ENCODE data around the gene MRGPRD.

The MRGPRD gene

GRCh38 chr11:68955607-68955958, 25.2 kb downstream of the MRGPRD start:
- no peak for TF ChIP-seq POLR2AphosphoS5 (IDR thresholded peaks at IDR 0.05; ENCODE audit: low read depth, low read length)
- TF ChIP-seq SIN3A (IDR thresholded peaks at IDR 0.05; ENCODE audit: borderline replicate concordance, insufficient read depth, low read length), result no peak
- TF ChIP-seq FOXP2 (optimal IDR thresholded peaks at IDR 0.05; ENCODE audit: borderline replicate concordance, extremely low read depth, extremely low read length, insufficient read depth), result no peak
- TF ChIP-seq, protein P1, sequence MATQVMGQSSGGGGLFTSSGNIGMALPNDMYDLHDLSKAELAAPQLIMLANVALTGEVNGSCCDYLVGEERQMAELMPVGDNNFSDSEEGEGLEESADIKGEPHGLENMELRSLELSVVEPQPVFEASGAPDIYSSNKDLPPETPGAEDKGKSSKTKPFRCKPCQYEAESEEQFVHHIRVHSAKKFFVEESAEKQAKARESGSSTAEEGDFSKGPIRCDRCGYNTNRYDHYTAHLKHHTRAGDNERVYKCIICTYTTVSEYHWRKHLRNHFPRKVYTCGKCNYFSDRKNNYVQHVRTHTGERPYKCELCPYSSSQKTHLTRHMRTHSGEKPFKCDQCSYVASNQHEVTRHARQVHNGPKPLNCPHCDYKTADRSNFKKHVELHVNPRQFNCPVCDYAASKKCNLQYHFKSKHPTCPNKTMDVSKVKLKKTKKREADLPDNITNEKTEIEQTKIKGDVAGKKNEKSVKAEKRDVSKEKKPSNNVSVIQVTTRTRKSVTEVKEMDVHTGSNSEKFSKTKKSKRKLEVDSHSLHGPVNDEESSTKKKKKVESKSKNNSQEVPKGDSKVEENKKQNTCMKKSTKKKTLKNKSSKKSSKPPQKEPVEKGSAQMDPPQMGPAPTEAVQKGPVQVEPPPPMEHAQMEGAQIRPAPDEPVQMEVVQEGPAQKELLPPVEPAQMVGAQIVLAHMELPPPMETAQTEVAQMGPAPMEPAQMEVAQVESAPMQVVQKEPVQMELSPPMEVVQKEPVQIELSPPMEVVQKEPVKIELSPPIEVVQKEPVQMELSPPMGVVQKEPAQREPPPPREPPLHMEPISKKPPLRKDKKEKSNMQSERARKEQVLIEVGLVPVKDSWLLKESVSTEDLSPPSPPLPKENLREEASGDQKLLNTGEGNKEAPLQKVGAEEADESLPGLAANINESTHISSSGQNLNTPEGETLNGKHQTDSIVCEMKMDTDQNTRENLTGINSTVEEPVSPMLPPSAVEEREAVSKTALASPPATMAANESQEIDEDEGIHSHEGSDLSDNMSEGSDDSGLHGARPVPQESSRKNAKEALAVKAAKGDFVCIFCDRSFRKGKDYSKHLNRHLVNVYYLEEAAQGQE (IDR thresholded peaks at IDR 0.05; ENCODE audit: insufficient read depth in 1 of 2, low read depth in 2 of 2, low read length in 2 of 2), result no peak
- no peak for TF ChIP-seq TAF1 (IDR thresholded peaks at IDR 0.05; ENCODE audit: borderline replicate concordance, insufficient read depth, low read length)

DNA sequence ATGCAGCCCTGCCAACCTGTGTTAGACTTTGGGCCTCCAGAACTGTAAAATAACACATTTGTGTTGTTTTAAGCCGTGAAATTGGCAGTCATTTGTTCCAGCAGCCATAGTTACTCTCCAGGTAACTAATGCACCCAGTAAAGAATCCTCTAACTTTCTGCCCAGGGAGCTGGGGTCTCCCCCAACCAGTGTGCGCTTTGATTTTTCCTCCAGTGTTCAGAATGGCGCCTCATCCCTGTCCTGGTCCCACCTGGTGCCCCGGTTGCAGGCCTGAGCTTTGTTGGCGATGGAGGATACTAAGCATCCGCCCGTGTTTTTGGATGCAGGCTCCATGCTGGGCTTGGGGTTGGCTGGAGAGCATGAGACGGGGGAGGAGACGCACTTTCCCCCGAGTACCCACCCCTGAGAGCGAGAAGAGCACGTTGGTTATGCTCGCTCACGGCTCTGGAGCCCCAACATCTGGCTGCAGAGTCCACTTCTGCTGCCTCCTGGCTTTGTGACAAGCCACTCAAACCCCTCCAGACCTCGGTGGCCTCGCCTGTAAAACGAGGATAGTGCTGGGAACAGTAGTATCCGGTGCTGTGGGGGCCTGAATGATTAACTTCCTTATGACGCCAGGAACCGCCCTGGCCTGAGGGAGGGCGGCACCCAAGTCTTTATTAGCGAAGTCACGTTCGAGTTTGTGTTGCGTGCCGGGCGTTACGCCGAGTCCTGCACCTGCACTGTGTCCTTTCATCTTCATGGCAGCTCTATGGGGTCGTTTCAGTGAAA, 25.8 kb downstream of the MRGPRD start:
- TF ChIP-seq TAF1 (IDR thresholded peaks at IDR 0.05; ENCODE audit: borderline replicate concordance, insufficient read depth, low read length) (no peak), SIN3A (IDR thresholded peaks at IDR 0.05; ENCODE audit: borderline replicate concordance, insufficient read depth, low read length) (no peak), FOXP2 (optimal IDR thresholded peaks at IDR 0.05; ENCODE audit: borderline replicate concordance, extremely low read depth, extremely low read length, insufficient read depth) (no peak)
- TF ChIP-seq, protein P1 (IDR thresholded peaks at IDR 0.05; ENCODE audit: insufficient read depth in 1 of 2, low read depth in 2 of 2, low read length in 2 of 2), result no peak

DNA sequence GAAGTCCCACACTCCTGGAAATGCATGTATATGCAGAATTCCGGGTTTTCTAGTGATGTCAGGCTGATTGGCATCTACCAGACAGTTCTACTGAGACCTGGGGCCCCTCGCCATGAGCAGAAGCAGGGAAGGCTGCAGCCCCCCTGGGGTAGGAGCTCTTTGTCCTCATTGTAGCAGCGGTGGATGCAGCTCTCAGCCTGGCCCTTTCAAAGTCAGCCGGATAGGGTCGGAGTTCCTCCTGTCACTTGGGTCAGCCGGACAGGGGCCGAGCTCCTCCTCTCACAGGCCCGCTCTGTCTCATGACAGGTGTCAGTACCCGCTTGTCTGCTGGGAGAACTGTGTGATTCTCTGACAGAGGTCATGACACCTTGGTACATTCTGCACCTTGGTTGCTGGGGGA, 30.0 kb downstream of the MRGPRD start:
- no peak for TF ChIP-seq SIN3A (IDR thresholded peaks at IDR 0.05; ENCODE audit: borderline replicate concordance, insufficient read depth, low read length)
- no peak for TF ChIP-seq POLR2AphosphoS5 (IDR thresholded peaks at IDR 0.05; ENCODE audit: low read depth, low read length)
- TF ChIP-seq TAF1 (IDR thresholded peaks at IDR 0.05; ENCODE audit: borderline replicate concordance, insufficient read depth, low read length), result no peak
- TF ChIP-seq, protein P1 (IDR thresholded peaks at IDR 0.05; ENCODE audit: insufficient read depth in 1 of 2, low read depth in 2 of 2, low read length in 2 of 2), result no peak
- TF ChIP-seq FOXP2 (optimal IDR thresholded peaks at IDR 0.05; ENCODE audit: borderline replicate concordance, extremely low read depth, extremely low read length, insufficient read depth), result no peak

GRCh38 chr11:68950270-68950669, 30.5 kb downstream of the MRGPRD start:
- TF ChIP-seq POLR2AphosphoS5 (IDR thresholded peaks at IDR 0.05; ENCODE audit: low read depth, low read length), result no peak
- TF ChIP-seq TAF1 (IDR thresholded peaks at IDR 0.05; ENCODE audit: borderline replicate concordance, insufficient read depth, low read length), result no peak
- TF ChIP-seq SIN3A (IDR thresholded peaks at IDR 0.05; ENCODE audit: borderline replicate concordance, insufficient read depth, low read length), result no peak
- TF ChIP-seq FOXP2 (optimal IDR thresholded peaks at IDR 0.05; ENCODE audit: borderline replicate concordance, extremely low read depth, extremely low read length, insufficient read depth), result no peak
- TF ChIP-seq, protein P1 (IDR thresholded peaks at IDR 0.05; ENCODE audit: insufficient read depth in 1 of 2, low read depth in 2 of 2, low read length in 2 of 2), result no peak

Data from PFSK-1 (cell line).